Frontal cortex (tissue), 4 donors: ENCODE data around the gene EP300. TPM values are rescaled to one million over a fixed set of nuclear protein-coding genes. Genes with fewer than 3 reads are reported as not detected.
A peak's percentile ranks its signal among the peaks of the same experiment; 100 is the strongest.
"Not testable (repeated sequence)": the region's sequence is repeated elsewhere in the genome, so short reads cannot be mapped to it uniquely, and the experiment has no call there.

Source experiments
- DNase-seq, 2 donors: peaks; one replicate each; pipeline ENCODE4 v3.0.0; 2012; ENCODE audit warnings: low spot score in 2 of 2
- FAIRE-seq: peaks from 2 replicates; lab custom pipeline; 2012; peaks lifted over from hg19 to GRCh38; lab: Jason Lieb, UNC
- total RNA-seq: library from RNA; depleted of rRNA; stranded (reverse); fragments of >200 nt; gene quantifications from one replicate; pipeline ENCODE4 v1.2.3, GENCODE V29; 2014
- donor health status: control.
- donor health status: control.
- donor health status: control.

The EP300 gene
- total RNA-seq, 1 donor from 2014 or later = 52.6 TPM

- FAIRE-seq = no peak
- DNase-seq = no peak
These were observed 15.5 kb upstream of the EP300 start for GRCh38 chr22:41076857-41077256.

- FAIRE-seq = no peak
- peak in 1 of 2 donors; percentile 40 for DNase-seq
These were observed 13.5 kb upstream of the EP300 start for GRCh38 chr22:41078931-41079330.

- DNase-seq (no peak), FAIRE-seq (no peak)
These were observed 6.5 kb upstream of the EP300 start for GRCh38 chr22:41085842-41086241.

- DNase-seq (peak; percentile 98), FAIRE-seq (no peak)
These were observed 1.0 kb upstream of the EP300 start for GRCh38 chr22:41091132-41092022.

- DNase-seq (peak in 1 of 2 donors; percentile 22), FAIRE-seq (no peak)
These were observed 537 bp downstream of the EP300 start for GRCh38 chr22:41092847-41093411.

GRCh38 chr22:41094041-41094593 is 1.7 kb downstream of the EP300 start:
- DNase-seq = no peak
- no peak for FAIRE-seq

- FAIRE-seq (no peak), DNase-seq (no peak)
These were observed 4.0 kb downstream of the EP300 start for GRCh38 chr22:41096391-41096790.

GRCh38 chr22:41096841-41097240 is 4.4 kb downstream of the EP300 start:
- FAIRE-seq (no peak), DNase-seq (no peak)

- no peak for FAIRE-seq
- DNase-seq = no peak
These were observed 6.6 kb downstream of the EP300 start for GRCh38 chr22:41099036-41099435.

- DNase-seq (no peak), FAIRE-seq (no peak)
These were observed 14.0 kb downstream of the EP300 start for GRCh38 chr22:41106122-41106968.

GRCh38 chr22:41106969-41107325 is 14.6 kb downstream of the EP300 start:
- FAIRE-seq, DNase-seq: not testable (repeated sequence)

GRCh38 chr22:41110968-41111367 is 18.6 kb downstream of the EP300 start:
- FAIRE-seq (no peak), DNase-seq (no peak)

- FAIRE-seq = no peak
- no peak for DNase-seq
These were observed 23.9 kb downstream of the EP300 start for GRCh38 chr22:41116342-41116741.

GRCh38 chr22:41117127-41117965 is 25.0 kb downstream of the EP300 start:
- no peak for FAIRE-seq
- no peak for DNase-seq

- DNase-seq (no peak), FAIRE-seq (no peak)
These were observed 30.8 kb downstream of the EP300 start for GRCh38 chr22:41123151-41123550.

GRCh38 chr22:41124086-41124485 is 31.7 kb downstream of the EP300 start:
- DNase-seq (no peak), FAIRE-seq (no peak)

- FAIRE-seq (no peak), DNase-seq (no peak)
These were observed 35.1 kb downstream of the EP300 start for GRCh38 chr22:41127451-41127850.

GRCh38 chr22:41128606-41129005 is 36.2 kb downstream of the EP300 start:
- no peak for DNase-seq
- no peak for FAIRE-seq

- FAIRE-seq (no peak), DNase-seq (no peak)
These were observed 40.2 kb downstream of the EP300 start for GRCh38 chr22:41132550-41132949.
